ENCODE data around the gene YRDC. TPM values are rescaled to one million over a fixed set of nuclear protein-coding genes. Genes with fewer than 3 reads are reported as not detected.
A peak's percentile ranks its signal among the peaks of the same experiment; 100 is the strongest.
"Not testable (repeated sequence)": the region's sequence is repeated elsewhere in the genome, so short reads cannot be mapped to it uniquely, and the experiment has no call there.

The YRDC gene
- total and polyA plus RNA-seq, 4 donors: 8.5 to 12.2 (median 10.7) TPM

- Histone ChIP-seq H3K9me3 (ENCODE audit: control insufficient read depth, low read length) (no peaks in the 10 kb centered on the region), H3K36me3 (ENCODE audit: control insufficient read depth in 1 of 2, insufficient read depth in 2 of 2, low read length in 1 of 2) (no peaks in the 10 kb centered on the region), H3K4me3 (ENCODE audit: low read length in 2 of 2) (peak overlapping the region; percentile 68 to 71), H3K27ac (ENCODE audit: low read depth in 1 of 2, low read length in 2 of 2) (no peak overlapping the region), H3K4me1 (ENCODE audit: control insufficient read depth in 1 of 2, insufficient read depth in 2 of 2, low read length in 2 of 2) (no peaks in the 10 kb centered on the region), H3K27me3 (ENCODE audit: control insufficient read depth in 1 of 2, insufficient read depth in 2 of 2, low read length in 1 of 2) (no peaks in the 10 kb centered on the region)
- WGBS, 2 donors: 9 to 10% methylated on average over 39 to 59 of the region's 59 CpGs
- ATAC-seq (ENCODE audit: low FRiP score) (no peak), DNase-seq (no peak)
- intact Hi-C loops (cut with DNase I): no loop called here
Observed at GRCh38 chr1:37794372-37795339, 13.4 kb downstream of the YRDC start.

- no peaks in the 10 kb centered on the region for H3K9me3 ChIP-seq (ENCODE audit: control insufficient read depth, low read length)
- no peaks in the 10 kb centered on the region for H3K27me3 ChIP-seq (ENCODE audit: control insufficient read depth in 1 of 2, insufficient read depth in 2 of 2, low read length in 1 of 2)
- ATAC-seq (ENCODE audit: low FRiP score) (peak; percentile 44), DNase-seq (peak; percentile 58 to 81)
- H3K36me3 ChIP-seq (ENCODE audit: control insufficient read depth in 1 of 2, insufficient read depth in 2 of 2, low read length in 1 of 2): no peaks in the 10 kb centered on the region
- intact Hi-C loops (cut with DNase I): no loop called here
- 0 to 1% methylated on average over 57 to 82 of the region's 82 CpGs for WGBS, 2 donors
- no peaks in the 10 kb centered on the region for H3K4me1 ChIP-seq (ENCODE audit: control insufficient read depth in 1 of 2, insufficient read depth in 2 of 2, low read length in 2 of 2)
- no peak within 1 kb of the TSS for H3K27ac ChIP-seq (ENCODE audit: low read depth in 1 of 2, low read length in 2 of 2)
- peak within 1 kb of the TSS; percentile 68 to 71 for H3K4me3 ChIP-seq (ENCODE audit: low read length in 2 of 2)
Observed at GRCh38 chr1:37793773-37794371, 14.1 kb downstream of the YRDC start, which contains the start of gene MANEAL. MANEAL (plus strand) TSS chr1:37793847; CDS start chr1:37794183, 336 bp downstream.

GRCh38 chr1:37792943-37793686 lies 14.9 kb downstream of the YRDC start:
- 29% methylated on average over 35 to 36 of the region's 36 CpGs for WGBS, 2 donors
- ATAC-seq (ENCODE audit: low FRiP score) (peak; percentile 7), DNase-seq (no peak)
- H3K9me3 ChIP-seq (ENCODE audit: control insufficient read depth, low read length): no peaks in the 10 kb centered on the region
- H3K36me3 ChIP-seq (ENCODE audit: control insufficient read depth in 1 of 2, insufficient read depth in 2 of 2, low read length in 1 of 2): no peaks in the 10 kb centered on the region
- no peaks in the 10 kb centered on the region for H3K4me1 ChIP-seq (ENCODE audit: control insufficient read depth in 1 of 2, insufficient read depth in 2 of 2, low read length in 2 of 2)
- no peak overlapping the region for H3K27ac ChIP-seq (ENCODE audit: low read depth in 1 of 2, low read length in 2 of 2)
- H3K27me3 ChIP-seq (ENCODE audit: control insufficient read depth in 1 of 2, insufficient read depth in 2 of 2, low read length in 1 of 2): no peaks in the 10 kb centered on the region
- no peak overlapping the region for H3K4me3 ChIP-seq (ENCODE audit: low read length in 2 of 2)
- intact Hi-C loops (cut with DNase I): no loop called here

GRCh38 chr1:37782491-37782890 lies 25.5 kb downstream of the YRDC start:
- intact Hi-C loops (cut with DNase I): no loop called here

GRCh38 chr1:37778654-37779053 lies 29.4 kb downstream of the YRDC start:
- intact Hi-C loops (cut with DNase I): no loop called here
- Histone ChIP-seq H3K9me3 (ENCODE audit: control insufficient read depth, low read length) (peaks cover under 1% of the 10 kb centered on the region), H3K4me3 (ENCODE audit: low read length in 2 of 2) (no peak overlapping the region), H3K36me3 (ENCODE audit: control insufficient read depth in 1 of 2, insufficient read depth in 2 of 2, low read length in 1 of 2) (no peaks in the 10 kb centered on the region), H3K27ac (ENCODE audit: low read depth in 1 of 2, low read length in 2 of 2) (no peak overlapping the region), H3K4me1 (ENCODE audit: control insufficient read depth in 1 of 2, insufficient read depth in 2 of 2, low read length in 2 of 2) (no peaks in the 10 kb centered on the region), H3K27me3 (ENCODE audit: control insufficient read depth in 1 of 2, insufficient read depth in 2 of 2, low read length in 1 of 2) (no peaks in the 10 kb centered on the region)
- ATAC-seq (ENCODE audit: low FRiP score) (no peak), DNase-seq (no peak)
- 88 to 89% methylated on average over 3 of the region's 3 CpGs for WGBS, 2 donors

More at GRCh38 chr1:37782491-37782890, 25.5 kb downstream of the YRDC start:
- no peak overlapping the region for H3K27ac ChIP-seq (ENCODE audit: low read depth in 1 of 2, low read length in 2 of 2)
- DNase-seq (no peak), ATAC-seq (ENCODE audit: low FRiP score) (no peak)
- no peaks in the 10 kb centered on the region for H3K9me3 ChIP-seq (ENCODE audit: control insufficient read depth, low read length)
- H3K27me3 ChIP-seq (ENCODE audit: control insufficient read depth in 1 of 2, insufficient read depth in 2 of 2, low read length in 1 of 2): no peaks in the 10 kb centered on the region
- 77 to 79% methylated on average over 17 of the region's 17 CpGs for WGBS, 2 donors
- no peak overlapping the region for H3K4me3 ChIP-seq (ENCODE audit: low read length in 2 of 2)
- H3K36me3 ChIP-seq (ENCODE audit: control insufficient read depth in 1 of 2, insufficient read depth in 2 of 2, low read length in 1 of 2): no peaks in the 10 kb centered on the region
- no peaks in the 10 kb centered on the region for H3K4me1 ChIP-seq (ENCODE audit: control insufficient read depth in 1 of 2, insufficient read depth in 2 of 2, low read length in 2 of 2)

- intact Hi-C loops (cut with DNase I): no loop called here
- no peak overlapping the region for H3K4me3 ChIP-seq (ENCODE audit: low read length in 2 of 2)
- no peak for DNase-seq
- H3K27ac ChIP-seq (ENCODE audit: low read depth in 1 of 2, low read length in 2 of 2): no peak overlapping the region
- H3K4me1 ChIP-seq (ENCODE audit: control insufficient read depth in 1 of 2, insufficient read depth in 2 of 2, low read length in 2 of 2): no peaks in the 10 kb centered on the region
- H3K36me3 ChIP-seq (ENCODE audit: control insufficient read depth in 1 of 2, insufficient read depth in 2 of 2, low read length in 1 of 2): no peaks in the 10 kb centered on the region
- ATAC-seq (ENCODE audit: low FRiP score): no peak
- H3K9me3 ChIP-seq (ENCODE audit: control insufficient read depth, low read length): peaks cover 5% of the 10 kb centered on the region
- H3K27me3 ChIP-seq (ENCODE audit: control insufficient read depth in 1 of 2, insufficient read depth in 2 of 2, low read length in 1 of 2): no peaks in the 10 kb centered on the region
- WGBS, 2 donors: 71 to 73% methylated on average over 4 of the region's 4 CpGs
Observed at GRCh38 chr1:37776946-37777516, 31.0 kb downstream of the YRDC start.

GRCh38 chr1:37771440-37771839 lies 36.6 kb downstream of the YRDC start:
- ATAC-seq (ENCODE audit: low FRiP score); DNase-seq; H3K4me3 ChIP-seq (ENCODE audit: low read length in 2 of 2); H3K4me1 ChIP-seq (ENCODE audit: control insufficient read depth in 1 of 2, insufficient read depth in 2 of 2, low read length in 2 of 2); H3K36me3 ChIP-seq (ENCODE audit: control insufficient read depth in 1 of 2, insufficient read depth in 2 of 2, low read length in 1 of 2); H3K27me3 ChIP-seq (ENCODE audit: control insufficient read depth in 1 of 2, insufficient read depth in 2 of 2, low read length in 1 of 2); intact Hi-C loops (cut with DNase I); H3K27ac ChIP-seq (ENCODE audit: low read depth in 1 of 2, low read length in 2 of 2); H3K9me3 ChIP-seq (ENCODE audit: control insufficient read depth, low read length): not testable (repeated sequence)

GRCh38 chr1:37767488-37767887 lies 40.5 kb downstream of the YRDC start:
- no peak for DNase-seq
- Histone ChIP-seq H3K4me1 (ENCODE audit: control insufficient read depth in 1 of 2, insufficient read depth in 2 of 2, low read length in 2 of 2) (no peaks in the 10 kb centered on the region), H3K9me3 (ENCODE audit: control insufficient read depth, low read length) (peaks cover 6% of the 10 kb centered on the region), H3K4me3 (ENCODE audit: low read length in 2 of 2) (no peak overlapping the region), H3K27me3 (ENCODE audit: control insufficient read depth in 1 of 2, insufficient read depth in 2 of 2, low read length in 1 of 2) (peaks cover 0 to 2% of the 10 kb centered on the region in 2 donors), H3K27ac (ENCODE audit: low read depth in 1 of 2, low read length in 2 of 2) (no peak overlapping the region), H3K36me3 (ENCODE audit: control insufficient read depth in 1 of 2, insufficient read depth in 2 of 2, low read length in 1 of 2) (no peaks in the 10 kb centered on the region)
- no peak for ATAC-seq (ENCODE audit: low FRiP score)
- 10 to 25% methylated on average over 2 of the region's 2 CpGs for WGBS, 2 donors
- intact Hi-C loops (cut with DNase I): no loop called here

Measured in aorta (tissue), 5 donors.